ENCODE data around the gene GNAT3.

- TF ChIP-seq POLR2A (IDR thresholded peaks at IDR 0.05; ENCODE audit: low read length) (no peak), GATA1 (IDR thresholded peaks at IDR 0.05; ENCODE audit: low read depth, low read length) (no peak)
Measured at GRCh38 chr7:80468931-80469714, 42.7 kb downstream of the GNAT3 start.
